Measurements from ENCODE around the gene SNX32. TPM values are rescaled to one million over a fixed set of nuclear protein-coding genes. Genes with fewer than 3 reads are reported as not detected.
"Not testable (repeated sequence)": the region's sequence is repeated elsewhere in the genome, so short reads cannot be mapped to it uniquely, and the experiment has no call there.

SNX32 gene
- total RNA-seq, 2 experiments from 2014 or later = 2.4 to 3.3 TPM

- Mint-ChIP-seq H3K27ac (peak overlapping the region; percentile 94), H3K36me3 (peaks cover 30% of the 10 kb centered on the region), H3K4me1 (peaks cover 49% of the 10 kb centered on the region), H3K27me3 (peaks cover 3% of the 10 kb centered on the region), H3K4me3 (peak overlapping the region; percentile 98), H3K9me3 (no peaks in the 10 kb centered on the region)
- DNase-seq = no peak
These were observed 54.0 kb downstream of the SNX32 start for GRCh38 chr11:65887723-65888162.

- peak within 1 kb of the TSS; percentile 98 for H3K4me3 Mint-ChIP-seq
- no peaks in the 10 kb centered on the region for H3K9me3 Mint-ChIP-seq
- DNase-seq = peak; percentile 95
- peaks cover 3% of the 10 kb centered on the region for H3K27me3 Mint-ChIP-seq
- peak within 1 kb of the TSS; percentile 94 for H3K27ac Mint-ChIP-seq
- peaks cover 55% of the 10 kb centered on the region for H3K4me1 Mint-ChIP-seq
- peaks cover 32% of the 10 kb centered on the region for H3K36me3 Mint-ChIP-seq
These were observed 54.5 kb downstream of the SNX32 start, which contains the start of gene FIBP for GRCh38 chr11:65888163-65888814. FIBP (minus strand) TSS chr11:65888471; CDS start chr11:65888418, 53 bp downstream.

GRCh38 chr11:65890324-65891218 is 56.8 kb downstream of the SNX32 start, which contains the start of gene CCDC85B:
CCDC85B (plus strand) TSS chr11:65890673; CDS start chr11:65890784, 111 bp downstream.
- Mint-ChIP-seq H3K9me3 (no peaks in the 10 kb centered on the region), H3K4me3 (peak within 1 kb of the TSS; percentile 98), H3K4me1 (peaks cover 57% of the 10 kb centered on the region), H3K27me3 (peaks cover 3% of the 10 kb centered on the region), H3K36me3 (peaks cover 35% of the 10 kb centered on the region), H3K27ac (peak within 1 kb of the TSS; percentile 94)
- peak; percentile 99 for DNase-seq

- Mint-ChIP-seq H3K9me3 (no peaks in the 10 kb centered on the region), H3K27me3 (peaks cover 3% of the 10 kb centered on the region), H3K4me1 (peaks cover 64% of the 10 kb centered on the region), H3K27ac (peak overlapping the region; percentile 86), H3K4me3 (peak overlapping the region; percentile 89), H3K36me3 (peaks cover 40% of the 10 kb centered on the region)
- peak; percentile 54 for DNase-seq
These were observed 57.7 kb downstream of the SNX32 start for GRCh38 chr11:65891219-65892136.

- peaks cover 43% of the 10 kb centered on the region for H3K36me3 Mint-ChIP-seq
- H3K27me3 Mint-ChIP-seq, H3K9me3 Mint-ChIP-seq: not testable (repeated sequence)
- peak; percentile 52 for DNase-seq
- H3K4me1 Mint-ChIP-seq = peaks cover 64% of the 10 kb centered on the region
- H3K27ac Mint-ChIP-seq = peak overlapping the region; percentile 86
- H3K4me3 Mint-ChIP-seq = peak overlapping the region; percentile 89
These were observed 58.4 kb downstream of the SNX32 start for GRCh38 chr11:65892137-65892540.

- no peak for DNase-seq
These were observed 59.0 kb downstream of the SNX32 start for GRCh38 chr11:65892661-65893317.

GRCh38 chr11:65894034-65894591 is 60.4 kb downstream of the SNX32 start:
- H3K4me3 Mint-ChIP-seq = peak overlapping the region; percentile 89
- peaks cover 59% of the 10 kb centered on the region for H3K4me1 Mint-ChIP-seq
- H3K27ac Mint-ChIP-seq = peak overlapping the region; percentile 86
- H3K9me3 Mint-ChIP-seq = no peaks in the 10 kb centered on the region
- peaks cover 42% of the 10 kb centered on the region for H3K36me3 Mint-ChIP-seq
- DNase-seq = no peak
- H3K27me3 Mint-ChIP-seq = peaks cover 3% of the 10 kb centered on the region

More at GRCh38 chr11:65892661-65893317, 59.0 kb downstream of the SNX32 start:
- no peaks in the 10 kb centered on the region for H3K9me3 Mint-ChIP-seq
- peak overlapping the region; percentile 86 for H3K27ac Mint-ChIP-seq
- H3K36me3 Mint-ChIP-seq = peaks cover 39% of the 10 kb centered on the region
- peaks cover 63% of the 10 kb centered on the region for H3K4me1 Mint-ChIP-seq
- peak overlapping the region; percentile 89 for H3K4me3 Mint-ChIP-seq
- H3K27me3 Mint-ChIP-seq = peaks cover 3% of the 10 kb centered on the region

- H3K9me3 Mint-ChIP-seq = no peaks in the 10 kb centered on the region
- H3K27ac Mint-ChIP-seq = peak overlapping the region; percentile 70
- DNase-seq = no peak
- H3K27me3 Mint-ChIP-seq = peaks cover 3% of the 10 kb centered on the region
- peak overlapping the region; percentile 22 for H3K4me3 Mint-ChIP-seq
- peaks cover 48% of the 10 kb centered on the region for H3K4me1 Mint-ChIP-seq
- H3K36me3 Mint-ChIP-seq = peaks cover 42% of the 10 kb centered on the region
These were observed 61.8 kb downstream of the SNX32 start for GRCh38 chr11:65895482-65895981.

GRCh38 chr11:65896034-65896999 is 62.6 kb downstream of the SNX32 start:
- no peak for DNase-seq
- Mint-ChIP-seq H3K9me3 (no peaks in the 10 kb centered on the region), H3K4me1 (peaks cover 49% of the 10 kb centered on the region), H3K4me3 (no peak overlapping the region), H3K36me3 (peaks cover 42% of the 10 kb centered on the region), H3K27me3 (peaks cover 3% of the 10 kb centered on the region), H3K27ac (no peak overlapping the region)

GRCh38 chr11:65897020-65897471 is 63.3 kb downstream of the SNX32 start:
- H3K36me3 Mint-ChIP-seq = peaks cover 37% of the 10 kb centered on the region
- H3K9me3 Mint-ChIP-seq = no peaks in the 10 kb centered on the region
- H3K27me3 Mint-ChIP-seq = peaks cover 6% of the 10 kb centered on the region
- no peak overlapping the region for H3K4me3 Mint-ChIP-seq
- no peak for DNase-seq
- peaks cover 47% of the 10 kb centered on the region for H3K4me1 Mint-ChIP-seq
- no peak overlapping the region for H3K27ac Mint-ChIP-seq

GRCh38 chr11:65898656-65899355 is 65.0 kb downstream of the SNX32 start:
- Mint-ChIP-seq H3K27ac (peak overlapping the region; percentile 91), H3K9me3 (no peaks in the 10 kb centered on the region), H3K4me3 (peak overlapping the region; percentile 94), H3K27me3 (peaks cover 3% of the 10 kb centered on the region), H3K36me3 (peaks cover 28% of the 10 kb centered on the region), H3K4me1 (peaks cover 32% of the 10 kb centered on the region)
- no peak for DNase-seq

All from activated naive CD8-positive, alpha-beta T cell treated with anti-CD3 and anti-CD28 coated beads for 36 hours (primary cell).